ENCODE data around the gene CCZ1B.
A peak's percentile ranks its signal among the peaks of the same experiment; 100 is the strongest.
"Not testable (repeated sequence)": the region's sequence is repeated elsewhere in the genome, so short reads cannot be mapped to it uniquely, and the experiment has no call there.

The CCZ1B gene

GRCh38 chr7:6826151-6826550 is at the start of gene CCZ1B:
CCZ1B (minus strand) TSS chr7:6826275; CDS start chr7:6826197, 78 bp downstream.
- H3K36me3 ChIP-seq (ENCODE audit: control insufficient read depth in 2 of 2, insufficient read depth in 2 of 2, low read length in 2 of 2); H3K27me3 ChIP-seq (ENCODE audit: control insufficient read depth in 1 of 2, insufficient read depth in 2 of 2, low read length in 2 of 2); H3K9me3 ChIP-seq (ENCODE audit: control insufficient read depth in 2 of 2, low read length in 2 of 2); H3K27ac ChIP-seq (ENCODE audit: low read length); H3K4me1 ChIP-seq (ENCODE audit: control insufficient read depth, insufficient read depth, low read length): not testable (repeated sequence)
- Histone ChIP-seq H3K9ac (ENCODE audit: low read length in 2 of 2) (peak within 1 kb of the TSS; percentile 47 to 69), H3K4me3 (ENCODE audit: low read length in 2 of 2) (peak within 1 kb of the TSS; percentile 67 to 74)

DNA sequence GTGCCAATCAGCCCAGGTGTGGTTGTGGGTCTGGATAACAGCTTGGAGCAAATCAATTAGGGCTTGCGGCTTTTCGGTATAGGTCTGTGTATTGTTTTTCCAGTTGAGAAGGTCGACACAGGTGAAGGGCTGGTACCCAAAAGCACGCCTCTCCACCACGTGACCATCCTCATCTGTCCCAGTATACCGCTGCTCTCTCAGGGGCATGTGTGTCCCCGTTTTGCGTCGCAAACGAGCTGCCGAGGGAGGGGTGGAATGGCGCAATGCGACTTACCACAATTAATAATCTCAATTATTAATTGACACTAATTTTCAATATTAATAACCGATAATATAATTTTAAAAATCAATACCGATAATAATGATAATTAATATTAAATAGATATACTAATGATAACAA is 48.9 kb upstream of the CCZ1B start:
- not testable (repeated sequence) for H3K27me3 ChIP-seq (ENCODE audit: control insufficient read depth in 1 of 2, insufficient read depth in 2 of 2, low read length in 2 of 2); H3K36me3 ChIP-seq (ENCODE audit: control insufficient read depth in 2 of 2, insufficient read depth in 2 of 2, low read length in 2 of 2); H3K4me1 ChIP-seq (ENCODE audit: control insufficient read depth, insufficient read depth, low read length); H3K9ac ChIP-seq (ENCODE audit: low read length in 2 of 2); H3K9me3 ChIP-seq (ENCODE audit: control insufficient read depth in 2 of 2, low read length in 2 of 2); H3K27ac ChIP-seq (ENCODE audit: low read length); H3K4me3 ChIP-seq (ENCODE audit: low read length in 2 of 2)

DNA sequence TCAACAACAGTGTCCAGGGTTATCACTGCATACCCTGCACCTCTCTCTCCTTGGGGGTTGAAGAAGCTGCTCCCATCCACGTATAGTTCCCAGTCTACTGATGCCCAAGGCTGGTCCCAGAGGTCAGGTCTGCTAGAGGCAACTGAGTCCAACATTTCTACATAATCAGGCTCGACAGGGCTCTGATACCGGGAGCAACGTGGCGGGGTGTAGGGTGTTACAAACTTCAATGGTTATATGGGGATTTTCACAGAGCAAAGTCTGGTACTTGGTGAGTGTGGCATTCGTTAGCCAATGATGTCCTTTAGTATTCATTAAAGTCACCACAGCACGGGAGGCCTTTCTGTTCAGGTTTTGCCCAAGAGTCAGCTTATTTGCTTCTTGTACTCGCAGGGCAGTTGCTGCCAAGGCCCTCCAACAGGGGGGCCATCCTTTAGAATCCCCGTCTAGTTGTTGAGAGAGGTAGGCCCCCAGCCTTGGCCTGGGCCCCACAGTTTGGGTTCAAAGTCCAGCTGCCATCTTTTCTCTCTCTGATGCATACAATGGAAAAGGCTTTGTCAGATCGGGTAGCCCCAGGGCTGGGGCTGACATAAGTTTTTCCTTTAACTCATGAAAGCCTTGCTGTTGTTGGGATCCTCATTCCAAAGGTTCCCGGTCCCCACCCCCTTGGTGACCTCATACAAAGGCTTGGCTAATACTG is 46.3 kb upstream of the CCZ1B start:
- H3K36me3 ChIP-seq (ENCODE audit: control insufficient read depth in 2 of 2, insufficient read depth in 2 of 2, low read length in 2 of 2); H3K9ac ChIP-seq (ENCODE audit: low read length in 2 of 2); H3K27ac ChIP-seq (ENCODE audit: low read length): not testable (repeated sequence)

DNA sequence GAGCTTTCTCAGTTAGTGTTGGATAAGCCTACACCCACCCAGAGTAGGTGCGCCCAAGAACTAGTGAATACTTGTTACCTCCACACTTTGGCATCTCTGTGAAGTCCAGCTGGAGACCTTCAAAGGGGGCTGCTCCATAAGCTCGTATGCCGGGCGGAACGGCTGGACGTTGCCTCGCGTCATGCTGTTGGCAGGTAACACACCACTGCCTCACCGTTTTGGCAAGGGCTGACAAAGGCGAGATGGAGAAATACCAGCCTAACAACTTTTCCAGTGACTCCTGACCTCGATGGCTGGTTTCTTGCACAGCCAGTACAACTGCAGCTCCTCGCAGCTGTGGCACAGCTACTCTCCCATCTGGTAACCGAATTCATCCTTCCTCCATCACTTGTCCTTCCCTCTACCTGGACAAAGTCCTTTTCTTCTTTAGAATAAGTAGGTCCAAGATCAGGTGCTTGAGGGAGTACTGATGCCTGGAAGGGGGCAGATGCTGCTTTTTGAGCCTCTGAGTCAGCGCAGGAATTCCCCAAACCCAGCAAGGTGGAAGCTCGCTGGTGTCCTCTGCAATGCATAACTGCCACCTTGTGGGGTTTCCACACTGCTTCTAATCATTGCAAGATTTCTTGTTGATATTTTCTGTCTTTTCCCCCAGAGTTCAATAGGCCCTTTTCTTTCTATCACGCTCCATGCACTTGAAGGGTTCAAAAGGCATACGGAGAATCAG is 45.5 kb upstream of the CCZ1B start:
- not testable (repeated sequence) for H3K9me3 ChIP-seq (ENCODE audit: control insufficient read depth in 2 of 2, low read length in 2 of 2); H3K4me1 ChIP-seq (ENCODE audit: control insufficient read depth, insufficient read depth, low read length); H3K4me3 ChIP-seq (ENCODE audit: low read length in 2 of 2); H3K27me3 ChIP-seq (ENCODE audit: control insufficient read depth in 1 of 2, insufficient read depth in 2 of 2, low read length in 2 of 2); H3K9ac ChIP-seq (ENCODE audit: low read length in 2 of 2); H3K36me3 ChIP-seq (ENCODE audit: control insufficient read depth in 2 of 2, insufficient read depth in 2 of 2, low read length in 2 of 2); H3K27ac ChIP-seq (ENCODE audit: low read length)

More for the DNA sequence above, 46.3 kb upstream of the CCZ1B start:
- not testable (repeated sequence) for H3K9me3 ChIP-seq (ENCODE audit: control insufficient read depth in 2 of 2, low read length in 2 of 2); H3K27me3 ChIP-seq (ENCODE audit: control insufficient read depth in 1 of 2, insufficient read depth in 2 of 2, low read length in 2 of 2); H3K4me3 ChIP-seq (ENCODE audit: low read length in 2 of 2); H3K4me1 ChIP-seq (ENCODE audit: control insufficient read depth, insufficient read depth, low read length)

- H3K36me3 ChIP-seq (ENCODE audit: control insufficient read depth in 2 of 2, insufficient read depth in 2 of 2, low read length in 2 of 2); H3K9ac ChIP-seq (ENCODE audit: low read length in 2 of 2); H3K4me3 ChIP-seq (ENCODE audit: low read length in 2 of 2); H3K9me3 ChIP-seq (ENCODE audit: control insufficient read depth in 2 of 2, low read length in 2 of 2); H3K27me3 ChIP-seq (ENCODE audit: control insufficient read depth in 1 of 2, insufficient read depth in 2 of 2, low read length in 2 of 2); H3K4me1 ChIP-seq (ENCODE audit: control insufficient read depth, insufficient read depth, low read length); H3K27ac ChIP-seq (ENCODE audit: low read length): not testable (repeated sequence)
Measured at GRCh38 chr7:6864751-6865150, 38.7 kb upstream of the CCZ1B start.

DNA sequence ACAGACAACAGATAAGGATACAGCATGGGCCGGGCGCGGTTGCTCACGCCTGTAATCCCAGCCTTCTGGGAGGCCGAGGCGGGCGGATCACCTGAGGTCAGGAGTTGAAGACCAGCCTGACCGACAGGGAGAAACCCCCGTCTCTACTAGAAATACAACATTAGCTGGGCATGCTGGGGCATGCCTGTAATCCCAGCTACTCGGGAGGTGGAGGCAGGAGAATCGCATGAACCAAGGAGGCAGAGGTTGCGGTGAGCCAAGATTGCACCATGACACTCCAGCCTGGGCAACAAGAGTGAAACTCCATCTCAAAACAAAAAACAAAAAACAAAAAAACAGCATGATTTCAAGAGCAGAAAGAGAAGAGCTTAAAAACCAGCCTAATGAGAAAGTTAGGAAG is 38.1 kb upstream of the CCZ1B start:
- H3K27me3 ChIP-seq (ENCODE audit: control insufficient read depth in 1 of 2, insufficient read depth in 2 of 2, low read length in 2 of 2); H3K9ac ChIP-seq (ENCODE audit: low read length in 2 of 2); H3K27ac ChIP-seq (ENCODE audit: low read length); H3K4me1 ChIP-seq (ENCODE audit: control insufficient read depth, insufficient read depth, low read length); H3K4me3 ChIP-seq (ENCODE audit: low read length in 2 of 2); H3K9me3 ChIP-seq (ENCODE audit: control insufficient read depth in 2 of 2, low read length in 2 of 2); H3K36me3 ChIP-seq (ENCODE audit: control insufficient read depth in 2 of 2, insufficient read depth in 2 of 2, low read length in 2 of 2): not testable (repeated sequence)

DNA sequence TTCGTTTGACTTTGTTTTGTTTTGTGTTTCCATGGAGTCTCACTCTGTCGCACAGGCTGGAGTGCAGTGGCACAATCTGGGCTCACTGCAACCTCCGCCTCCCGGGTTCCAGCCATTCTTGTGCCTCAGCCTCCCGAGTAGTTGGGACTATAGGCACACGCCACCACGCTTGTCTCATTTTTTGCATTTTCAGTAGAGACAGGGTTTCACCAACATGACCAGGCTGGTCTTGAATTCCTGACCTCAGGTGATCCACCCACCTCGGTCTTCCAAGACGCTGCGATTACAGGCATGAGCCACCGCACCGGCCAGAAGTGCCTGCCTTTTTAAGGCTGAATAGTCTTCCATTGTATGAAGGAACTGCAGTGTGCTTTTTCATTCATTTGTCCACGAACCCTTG is 36.8 kb upstream of the CCZ1B start:
- not testable (repeated sequence) for H3K4me3 ChIP-seq (ENCODE audit: low read length in 2 of 2); H3K4me1 ChIP-seq (ENCODE audit: control insufficient read depth, insufficient read depth, low read length); H3K27me3 ChIP-seq (ENCODE audit: control insufficient read depth in 1 of 2, insufficient read depth in 2 of 2, low read length in 2 of 2); H3K36me3 ChIP-seq (ENCODE audit: control insufficient read depth in 2 of 2, insufficient read depth in 2 of 2, low read length in 2 of 2); H3K9ac ChIP-seq (ENCODE audit: low read length in 2 of 2); H3K9me3 ChIP-seq (ENCODE audit: control insufficient read depth in 2 of 2, low read length in 2 of 2); H3K27ac ChIP-seq (ENCODE audit: low read length)

- not testable (repeated sequence) for H3K27ac ChIP-seq (ENCODE audit: low read length); H3K36me3 ChIP-seq (ENCODE audit: control insufficient read depth in 2 of 2, insufficient read depth in 2 of 2, low read length in 2 of 2); H3K4me1 ChIP-seq (ENCODE audit: control insufficient read depth, insufficient read depth, low read length); H3K4me3 ChIP-seq (ENCODE audit: low read length in 2 of 2); H3K27me3 ChIP-seq (ENCODE audit: control insufficient read depth in 1 of 2, insufficient read depth in 2 of 2, low read length in 2 of 2); H3K9me3 ChIP-seq (ENCODE audit: control insufficient read depth in 2 of 2, low read length in 2 of 2); H3K9ac ChIP-seq (ENCODE audit: low read length in 2 of 2)
Measured at GRCh38 chr7:6857721-6858314, 31.7 kb upstream of the CCZ1B start.

DNA sequence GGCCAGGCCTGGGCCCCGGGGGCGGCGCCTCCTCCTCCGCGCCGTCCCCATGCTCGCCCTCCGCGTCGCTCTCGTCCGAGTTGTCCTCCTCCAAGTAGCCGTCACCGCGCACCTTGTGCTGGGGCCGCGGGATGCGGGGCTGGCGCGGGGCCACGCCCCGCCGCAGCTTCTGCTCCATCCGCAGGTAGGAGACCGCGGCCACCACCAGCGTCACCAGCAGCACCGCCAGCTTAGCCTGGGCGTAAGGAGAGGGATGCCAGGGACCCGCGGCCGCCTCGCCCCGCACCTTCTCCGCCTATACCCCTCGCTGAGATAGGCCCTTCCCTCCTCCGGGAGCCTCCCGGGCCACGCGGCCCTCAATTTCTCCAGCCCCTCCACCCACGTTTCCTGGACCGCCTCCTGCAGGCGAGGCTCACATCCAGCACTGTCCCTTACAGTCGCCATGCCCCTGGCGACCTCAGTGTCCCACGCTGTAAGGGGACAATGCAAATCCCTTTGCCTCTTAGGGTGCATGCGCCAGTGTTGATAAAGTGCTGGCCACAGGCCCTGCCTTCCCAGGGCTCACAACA is 29.6 kb upstream of the CCZ1B start:
- H3K4me3 ChIP-seq (ENCODE audit: low read length in 2 of 2): peak overlapping the region in 1 of 2 donors; percentile 57
- H3K9me3 ChIP-seq (ENCODE audit: control insufficient read depth in 2 of 2, low read length in 2 of 2); H3K4me1 ChIP-seq (ENCODE audit: control insufficient read depth, insufficient read depth, low read length); H3K9ac ChIP-seq (ENCODE audit: low read length in 2 of 2); H3K36me3 ChIP-seq (ENCODE audit: control insufficient read depth in 2 of 2, insufficient read depth in 2 of 2, low read length in 2 of 2); H3K27ac ChIP-seq (ENCODE audit: low read length); H3K27me3 ChIP-seq (ENCODE audit: control insufficient read depth in 1 of 2, insufficient read depth in 2 of 2, low read length in 2 of 2): not testable (repeated sequence)

- not testable (repeated sequence) for H3K4me1 ChIP-seq (ENCODE audit: control insufficient read depth, insufficient read depth, low read length); H3K27ac ChIP-seq (ENCODE audit: low read length); H3K9me3 ChIP-seq (ENCODE audit: control insufficient read depth in 2 of 2, low read length in 2 of 2); H3K9ac ChIP-seq (ENCODE audit: low read length in 2 of 2); H3K36me3 ChIP-seq (ENCODE audit: control insufficient read depth in 2 of 2, insufficient read depth in 2 of 2, low read length in 2 of 2); H3K27me3 ChIP-seq (ENCODE audit: control insufficient read depth in 1 of 2, insufficient read depth in 2 of 2, low read length in 2 of 2)
- H3K4me3 ChIP-seq (ENCODE audit: low read length in 2 of 2): peak overlapping the region in 1 of 2 donors; percentile 57
Measured at GRCh38 chr7:6854747-6855562, 28.9 kb upstream of the CCZ1B start.

Measured in stomach smooth muscle (tissue), 2 donors.